HG03575 (cell line): ENCODE measurements around the gene TNK1.
A peak's percentile ranks its signal among the peaks of the same experiment; 100 is the strongest.

ENCODE experiments used
- ATAC-seq: cut with Tn5 transposase; IDR thresholded peaks from one replicate; pipeline ENCODE4 v1.9.1; 2021; ENCODE audit not compliant: unreplicated experiment, insufficient number of reproducible peaks, low FRiP score; ENCODE audit errors: extremely low read depth

Gene TNK1

DNA sequence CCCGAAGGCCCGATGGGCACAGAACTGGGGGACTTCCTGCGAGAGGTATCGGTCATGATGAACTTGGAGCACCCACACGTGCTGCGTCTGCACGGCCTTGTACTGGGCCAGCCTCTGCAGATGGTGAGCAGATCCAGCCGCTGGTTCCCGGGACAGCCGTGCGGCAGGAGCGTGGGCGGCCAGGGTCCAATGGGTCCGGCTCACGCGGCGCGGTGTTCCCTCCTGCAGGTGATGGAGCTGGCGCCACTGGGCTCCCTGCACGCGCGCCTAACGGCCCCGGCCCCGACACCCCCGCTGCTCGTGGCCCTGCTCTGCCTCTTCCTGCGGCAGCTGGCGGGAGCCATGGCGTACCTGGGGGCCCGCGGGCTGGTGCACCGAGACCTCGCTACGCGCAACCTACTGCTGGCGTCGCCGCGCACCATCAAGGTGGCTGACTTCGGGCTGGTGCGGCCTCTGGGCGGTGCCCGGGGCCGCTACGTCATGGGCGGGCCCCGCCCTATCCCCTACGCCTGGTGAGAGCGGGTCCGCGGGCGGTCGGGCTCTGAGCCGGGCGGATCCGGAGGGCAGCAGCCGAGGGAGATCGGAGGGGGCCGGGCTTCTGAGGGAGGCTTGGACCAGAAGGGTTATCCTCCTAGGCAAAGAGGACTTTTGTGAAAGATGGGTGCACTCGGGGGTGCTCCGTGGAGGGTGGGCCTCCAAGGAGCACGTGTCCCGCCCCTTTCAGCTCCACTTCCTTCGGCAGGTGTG, 3.0 kb downstream of the TNK1 start:
- ATAC-seq, result no peak

DNA sequence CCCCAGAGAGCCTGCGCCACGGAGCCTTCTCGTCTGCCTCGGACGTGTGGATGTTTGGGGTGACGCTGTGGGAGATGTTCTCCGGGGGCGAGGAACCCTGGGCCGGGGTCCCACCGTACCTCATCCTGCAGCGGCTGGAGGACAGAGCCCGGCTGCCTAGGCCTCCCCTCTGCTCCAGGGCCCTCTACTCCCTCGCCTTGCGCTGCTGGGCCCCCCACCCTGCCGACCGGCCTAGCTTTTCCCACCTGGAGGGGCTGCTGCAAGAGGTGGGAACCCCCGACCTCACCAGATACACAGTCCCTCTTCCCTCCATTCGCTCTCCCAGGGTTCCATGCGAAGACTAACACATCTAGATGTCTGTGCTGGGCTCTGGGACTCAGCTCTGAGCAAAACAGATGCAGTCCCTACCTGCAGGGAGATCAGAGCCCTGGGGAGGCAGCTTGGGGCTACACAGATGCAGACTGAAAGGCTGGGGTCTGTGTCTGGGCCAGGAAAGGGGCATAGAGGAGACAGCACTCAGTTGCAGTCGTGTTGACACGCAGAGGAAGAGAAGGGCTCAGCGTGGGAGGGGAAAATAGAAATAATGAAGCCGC, 3.7 kb downstream of the TNK1 start:
- no peak for ATAC-seq

DNA sequence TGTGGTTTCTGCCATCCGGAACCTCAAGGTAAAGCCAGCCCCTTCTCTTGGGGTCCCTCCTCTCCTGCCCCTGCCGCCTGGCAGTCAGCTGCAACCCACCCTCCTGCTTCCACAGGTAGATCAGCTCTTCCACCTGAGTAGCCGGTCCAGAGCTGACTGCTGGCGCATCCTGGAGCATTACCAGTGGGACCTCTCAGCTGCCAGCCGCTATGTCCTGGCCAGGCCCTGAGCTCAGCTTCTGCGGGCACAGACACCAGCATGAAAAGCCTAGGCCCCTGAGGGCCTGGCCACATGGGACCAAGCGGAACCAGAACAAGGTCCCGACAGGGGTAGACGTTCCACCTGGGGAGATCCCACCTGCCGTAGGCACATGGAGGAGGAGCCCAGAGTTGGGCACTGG, 8.0 kb downstream of the TNK1 start:
- no peak for ATAC-seq

DNA sequence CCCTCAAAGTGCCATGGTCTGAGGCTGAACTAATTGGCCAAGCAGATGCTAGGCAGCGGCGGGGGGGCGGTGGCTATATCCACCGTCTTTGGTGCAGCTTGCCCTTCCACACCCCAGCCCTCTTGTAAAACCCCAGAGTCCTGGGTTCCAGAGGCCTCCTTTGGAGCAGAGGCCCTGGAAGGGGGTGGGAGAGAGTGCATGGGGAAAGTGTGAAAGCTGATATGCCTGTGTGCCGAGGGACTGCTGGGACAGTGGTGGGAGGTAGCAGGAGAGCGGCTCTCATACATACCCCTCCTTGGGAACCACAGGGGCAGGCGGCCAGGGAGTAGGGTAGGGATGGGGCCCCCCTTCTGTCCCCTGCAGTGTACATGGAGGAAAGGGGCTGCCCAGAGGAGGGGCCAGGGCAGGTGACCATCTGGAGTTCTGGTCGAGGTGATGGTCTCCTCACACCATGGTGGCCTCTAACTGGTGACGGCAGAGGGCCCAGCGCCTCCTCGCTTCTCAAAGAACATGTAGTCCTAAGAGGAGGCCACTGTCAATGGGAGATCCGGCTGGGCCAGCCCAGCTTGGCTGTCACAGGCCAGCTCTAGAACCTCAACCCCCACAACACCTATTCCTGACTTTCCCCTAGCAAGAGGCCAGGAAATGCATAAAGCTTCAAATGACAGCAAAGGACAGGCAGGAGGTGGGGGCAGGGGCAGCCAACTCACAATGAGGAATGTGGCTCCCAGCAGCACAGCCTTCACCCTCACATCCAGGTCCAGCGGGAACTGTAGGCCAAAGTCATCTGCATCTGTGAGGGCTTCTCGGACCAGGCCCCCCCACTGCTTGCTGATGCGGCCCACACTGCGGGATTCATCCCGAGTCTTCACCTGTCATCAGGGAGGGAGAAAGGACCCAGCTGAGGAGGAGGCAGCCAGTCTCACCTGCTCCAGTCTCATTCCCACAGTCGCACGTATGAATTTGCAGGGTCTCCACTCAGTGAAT, 9.3 kb downstream of the TNK1 start:
- ATAC-seq, result no peak

DNA sequence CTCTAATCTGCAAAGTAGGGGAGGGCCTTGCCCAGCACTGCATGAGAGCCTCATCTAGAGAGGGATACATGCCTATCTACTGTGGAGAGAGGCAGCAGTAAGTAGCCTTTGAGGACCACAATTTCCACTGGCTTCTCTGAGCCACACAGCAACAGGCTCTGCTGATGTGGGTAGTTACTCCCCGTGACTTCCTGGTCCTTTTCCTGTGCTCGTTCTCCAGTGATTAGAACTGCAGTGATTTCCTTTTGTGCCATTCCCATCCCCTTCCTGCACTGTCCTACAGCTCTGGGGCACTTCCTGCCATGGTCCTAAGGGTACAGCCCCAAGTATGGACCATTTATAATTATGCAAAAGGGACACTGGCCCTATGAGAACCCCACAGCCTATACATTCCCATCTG, 10.4 kb downstream of the TNK1 start:
- no peak for ATAC-seq

DNA sequence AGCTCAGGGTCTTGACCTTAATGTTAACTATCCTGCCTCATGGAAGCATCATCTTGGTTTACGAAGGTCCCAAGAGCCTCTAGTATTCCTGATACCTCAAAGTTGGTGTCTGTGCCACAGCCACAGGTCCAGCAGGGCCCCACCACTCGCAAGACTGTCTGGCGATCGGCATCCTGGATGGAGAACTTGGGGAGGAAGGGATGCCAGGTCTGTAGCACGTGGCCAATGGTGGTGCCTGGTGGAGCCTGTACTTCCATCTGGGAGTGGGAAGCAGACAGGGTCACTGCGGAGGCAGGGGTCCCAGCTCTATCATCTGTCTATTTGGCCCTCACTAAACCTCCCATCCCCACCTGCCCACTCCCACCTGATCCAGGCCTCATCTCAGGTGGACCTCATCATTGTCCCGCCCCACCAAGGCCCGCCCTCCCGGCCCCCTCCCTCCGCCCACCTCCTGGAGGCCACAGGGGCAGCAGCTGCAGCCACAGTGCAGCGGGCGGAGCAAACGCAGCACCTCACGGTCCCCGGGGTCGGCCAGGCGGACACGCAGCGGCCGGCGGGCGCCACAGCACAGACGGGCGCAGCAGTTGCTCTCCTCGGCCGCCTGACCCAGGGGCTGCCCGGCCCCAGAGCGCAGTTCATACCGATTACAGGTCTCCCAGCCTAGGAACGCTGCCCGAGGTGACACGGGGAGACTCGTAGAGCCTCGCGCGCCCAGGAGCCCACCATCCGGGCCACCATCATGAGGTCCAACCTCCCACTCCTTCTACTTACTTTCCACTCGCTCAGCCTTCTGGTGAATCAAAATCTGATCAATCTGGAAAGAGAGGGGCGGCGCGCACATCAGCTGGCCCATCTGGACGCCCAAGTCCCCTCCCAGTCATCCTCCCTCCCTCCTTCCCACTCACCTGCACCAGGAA, 12.1 kb downstream of the TNK1 start:
- ATAC-seq, result no peak

DNA sequence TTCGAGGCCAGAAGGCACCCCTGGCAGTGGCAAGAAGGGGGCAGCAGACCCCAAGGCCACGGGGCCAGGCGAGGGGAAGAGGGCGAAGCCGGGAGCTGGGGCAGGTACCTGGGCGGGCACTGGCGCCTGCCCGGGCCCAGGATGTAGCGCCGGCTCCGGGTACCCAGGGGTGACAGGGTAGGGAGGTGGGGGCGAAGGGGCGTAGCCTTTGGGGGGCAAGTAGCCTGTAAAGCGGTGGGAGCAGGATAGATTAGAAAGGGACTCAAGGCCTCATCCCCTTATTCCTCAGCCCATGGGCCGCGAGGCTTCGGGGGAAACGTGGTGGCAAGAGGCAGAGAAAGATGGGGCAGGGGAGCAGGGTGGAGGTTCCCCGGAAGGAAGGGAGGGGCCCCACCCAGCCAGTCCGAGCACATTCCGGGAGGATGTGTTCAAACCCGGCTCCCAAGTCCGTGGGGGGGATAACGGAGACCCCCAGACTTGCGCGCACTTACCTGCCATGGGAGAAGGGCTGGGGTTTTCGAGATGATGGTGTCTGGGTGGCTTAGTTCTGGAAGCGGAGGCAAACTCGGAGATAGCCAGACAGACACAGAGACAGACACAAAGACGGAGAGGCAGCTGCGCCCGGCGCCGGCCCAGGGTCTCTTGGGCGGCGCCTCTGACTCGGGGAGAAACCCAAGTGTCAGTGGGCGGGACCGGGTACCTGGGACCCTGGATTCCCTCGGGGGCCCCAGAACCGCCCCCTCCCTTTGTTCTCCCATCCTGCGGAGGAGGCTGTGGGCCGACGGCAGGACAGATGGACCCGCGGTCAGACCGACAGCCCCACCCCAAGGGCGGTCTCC, 12.9 kb downstream of the TNK1 start:
- ATAC-seq, result no peak

DNA sequence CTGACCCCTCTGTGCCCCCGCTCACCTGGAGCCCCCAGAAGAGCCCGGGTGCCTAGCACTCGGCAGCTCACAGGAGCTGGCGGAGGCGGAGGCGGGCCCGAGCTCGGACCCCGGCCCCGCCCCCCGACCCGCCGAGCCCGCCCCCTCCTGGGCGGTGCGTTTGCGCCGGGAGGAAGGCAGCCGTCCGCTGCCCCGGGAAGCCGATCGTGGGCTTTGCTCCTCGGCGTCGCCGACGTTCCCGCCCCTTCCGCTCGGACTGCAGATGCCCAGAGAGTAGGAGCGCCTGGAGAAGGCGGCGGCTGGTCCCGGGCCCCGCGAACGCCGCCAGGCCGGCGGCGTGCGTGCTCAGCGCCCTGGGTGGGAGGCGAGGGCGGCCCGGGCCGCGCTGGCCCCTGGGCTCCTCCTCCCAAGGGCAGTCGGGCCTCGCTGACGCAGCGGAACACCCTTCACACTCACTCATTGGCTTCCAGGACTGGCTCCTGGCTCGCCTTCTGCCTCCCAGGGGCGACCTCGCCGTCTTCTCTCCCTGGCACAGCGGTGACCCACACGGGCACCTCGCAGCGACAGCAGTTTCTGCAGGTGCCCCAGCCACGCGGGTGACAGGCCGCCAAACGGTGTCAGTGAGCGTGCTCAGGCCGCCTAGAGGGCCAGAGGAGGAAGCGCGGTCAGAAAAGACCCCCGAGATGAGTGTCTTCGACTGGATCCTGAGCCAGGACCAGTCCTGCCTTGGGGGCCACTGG, 13.7 kb downstream of the TNK1 start, which contains the start of gene PLSCR3:
TSS of gene PLSCR3 (minus strand) at position 74 of the 740 bp plus-strand sequence. CDS start 415 bp downstream, outside the sequence.
- ATAC-seq, result no peak

DNA sequence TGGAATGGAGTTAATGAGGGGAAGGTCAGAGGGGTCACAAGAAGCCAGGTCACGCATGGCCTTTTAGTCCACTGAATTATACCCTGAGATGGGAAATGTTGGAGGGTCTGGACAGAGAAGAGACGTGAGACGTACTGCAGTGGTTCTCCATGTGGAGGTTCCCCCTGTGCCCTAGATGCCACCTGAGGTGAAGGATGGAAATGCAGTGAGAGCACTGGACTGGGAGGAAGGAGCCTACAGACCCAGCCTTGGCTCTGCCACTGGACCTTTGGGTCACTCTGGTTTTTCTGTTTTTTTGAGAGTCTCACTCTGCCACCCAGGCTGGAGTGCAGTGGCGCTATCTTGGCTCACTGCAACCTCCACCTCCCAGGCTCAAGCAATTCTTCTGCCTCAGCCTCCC, 15.3 kb downstream of the TNK1 start:
- no peak for ATAC-seq

DNA sequence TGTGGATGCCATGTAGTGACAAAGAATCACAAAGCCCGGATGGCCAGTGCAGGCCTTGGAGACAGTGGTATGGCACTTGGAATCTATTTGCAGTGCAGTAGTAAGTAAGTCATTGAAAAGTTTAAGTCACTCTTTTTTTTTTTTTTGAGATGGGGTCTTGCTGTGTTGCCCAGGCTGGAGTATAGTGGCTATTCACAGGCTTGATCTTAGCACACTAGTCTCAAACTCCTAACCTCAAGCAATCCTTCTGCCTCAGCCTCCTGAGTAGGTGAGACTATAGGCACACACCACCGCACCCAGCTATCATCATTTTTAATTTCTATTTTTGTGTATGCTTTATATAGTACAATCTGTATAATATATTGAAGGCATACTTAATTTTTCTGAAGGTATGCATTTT, 17.7 kb downstream of the TNK1 start:
- no peak for ATAC-seq

DNA sequence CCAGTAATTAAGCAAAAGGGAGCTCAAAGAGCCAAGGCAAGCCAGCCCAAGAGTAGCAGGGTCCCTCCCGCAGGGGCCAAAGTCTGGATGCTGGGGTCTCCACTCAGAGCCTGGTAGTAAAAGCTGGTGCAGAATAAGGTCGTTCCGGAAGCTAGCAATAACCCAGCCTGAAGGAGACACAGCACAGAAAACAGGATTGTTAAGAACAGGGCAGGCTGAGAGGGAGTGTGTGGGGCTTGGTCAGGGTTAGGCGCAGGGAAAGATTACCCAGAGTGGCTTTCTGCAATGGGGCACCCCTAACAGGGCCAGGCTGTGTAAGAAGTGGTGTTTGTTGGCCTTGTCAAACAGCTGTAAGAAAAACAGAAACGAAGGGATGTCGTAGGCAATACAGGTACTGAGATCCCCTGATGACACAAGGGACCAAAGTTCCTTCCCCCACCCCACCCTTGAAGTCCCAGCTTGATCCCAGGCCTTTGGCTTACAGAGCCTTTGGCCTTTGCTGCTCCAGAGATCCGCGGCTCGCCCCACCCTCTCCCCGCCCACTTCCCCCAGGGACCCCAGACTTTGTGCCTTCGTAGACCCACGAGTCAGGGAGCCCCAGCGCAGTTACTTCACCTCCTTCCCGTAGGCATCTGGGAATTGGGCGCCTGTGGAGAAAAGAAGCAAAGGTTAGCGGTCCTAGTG, 22.3 kb downstream of the TNK1 start:
- ATAC-seq, result no peak

DNA sequence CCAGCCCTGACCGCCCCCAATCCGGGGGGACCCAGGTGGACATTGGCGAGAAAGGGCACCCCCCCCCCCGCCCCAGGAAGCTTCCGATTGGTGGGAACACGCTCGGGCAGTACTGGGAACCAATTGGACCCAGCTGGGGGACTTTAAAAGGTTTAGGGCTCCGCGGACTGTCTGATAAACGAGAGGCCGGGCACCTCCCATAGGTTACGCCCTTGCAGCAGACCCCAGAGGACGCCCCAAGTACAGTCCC, 22.8 kb downstream of the TNK1 start:
- ATAC-seq, result peak; percentile 16

DNA sequence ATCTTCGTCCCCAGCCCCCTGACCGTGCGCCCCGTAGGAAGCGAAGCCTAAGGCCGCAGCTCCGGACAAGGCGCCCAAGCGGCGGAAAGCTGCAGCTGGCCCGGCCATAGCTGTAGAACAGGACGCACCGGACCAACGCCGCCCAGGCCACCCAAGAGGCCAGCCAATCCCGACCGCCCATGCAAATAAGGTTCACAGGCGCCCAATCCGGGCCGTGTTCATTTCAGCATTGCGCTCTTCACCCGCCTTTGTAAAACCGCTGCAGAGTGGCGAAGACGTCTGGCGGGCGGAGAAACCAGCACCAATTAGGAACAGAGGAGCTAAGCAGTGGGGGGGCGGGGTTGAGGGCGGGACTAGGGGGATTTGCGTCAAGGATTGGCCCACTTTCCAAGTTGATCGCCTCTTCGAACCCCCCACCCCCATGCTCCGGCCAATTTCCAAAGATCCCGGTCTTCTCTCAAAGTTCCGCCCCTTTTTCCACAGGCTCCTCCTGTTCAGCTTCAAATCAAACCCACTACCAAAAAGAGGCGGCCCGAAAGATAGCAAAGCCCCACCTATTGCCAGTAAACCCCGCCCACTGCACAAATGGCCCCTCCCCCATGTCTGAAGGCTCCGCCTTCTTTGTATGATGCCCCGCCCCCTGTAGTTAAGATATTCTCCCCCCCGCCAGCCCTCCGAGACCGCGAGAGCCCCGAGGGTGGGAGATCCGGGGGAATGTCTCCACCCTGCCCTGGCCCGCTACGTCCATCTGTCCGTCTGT, 23.3 kb downstream of the TNK1 start, which contains the start of gene TMEM256:
TSS of gene TMEM256 (minus strand) at position 121 of the 760 bp plus-strand sequence. CDS start at position 108, 13 bp downstream.
- ATAC-seq, result peak; percentile 79

DNA sequence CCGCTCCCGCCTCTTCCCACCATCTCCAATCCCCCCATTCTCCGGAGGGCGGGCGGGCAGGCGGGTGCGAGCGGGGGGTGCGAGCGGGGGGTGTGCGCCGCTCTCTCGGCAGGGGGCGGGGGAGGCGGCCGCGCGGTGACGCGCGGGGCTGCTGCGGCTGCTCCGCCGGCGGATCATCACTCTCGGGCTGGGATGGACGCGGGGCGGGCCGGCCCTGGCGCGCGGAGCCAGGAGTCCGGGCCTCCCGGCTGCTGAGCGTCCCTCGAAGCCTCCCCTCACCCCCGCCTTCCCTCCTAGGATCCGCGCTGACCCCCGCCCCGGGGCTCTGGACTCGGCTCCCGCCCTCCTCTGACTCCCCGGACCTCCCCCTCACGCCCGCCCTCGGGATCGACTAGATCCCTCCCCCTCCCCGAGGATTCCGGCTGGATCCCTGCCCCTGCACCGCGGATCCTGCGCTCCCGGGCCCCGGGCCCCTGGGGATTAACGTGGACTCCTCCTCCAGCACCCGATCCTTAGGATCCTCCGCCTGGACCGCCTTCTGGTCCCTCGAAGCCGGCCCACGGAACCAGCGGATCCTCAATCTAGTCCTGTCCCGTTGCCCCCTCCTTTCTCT, 24.0 kb downstream of the TNK1 start:
- ATAC-seq, result no peak

DNA sequence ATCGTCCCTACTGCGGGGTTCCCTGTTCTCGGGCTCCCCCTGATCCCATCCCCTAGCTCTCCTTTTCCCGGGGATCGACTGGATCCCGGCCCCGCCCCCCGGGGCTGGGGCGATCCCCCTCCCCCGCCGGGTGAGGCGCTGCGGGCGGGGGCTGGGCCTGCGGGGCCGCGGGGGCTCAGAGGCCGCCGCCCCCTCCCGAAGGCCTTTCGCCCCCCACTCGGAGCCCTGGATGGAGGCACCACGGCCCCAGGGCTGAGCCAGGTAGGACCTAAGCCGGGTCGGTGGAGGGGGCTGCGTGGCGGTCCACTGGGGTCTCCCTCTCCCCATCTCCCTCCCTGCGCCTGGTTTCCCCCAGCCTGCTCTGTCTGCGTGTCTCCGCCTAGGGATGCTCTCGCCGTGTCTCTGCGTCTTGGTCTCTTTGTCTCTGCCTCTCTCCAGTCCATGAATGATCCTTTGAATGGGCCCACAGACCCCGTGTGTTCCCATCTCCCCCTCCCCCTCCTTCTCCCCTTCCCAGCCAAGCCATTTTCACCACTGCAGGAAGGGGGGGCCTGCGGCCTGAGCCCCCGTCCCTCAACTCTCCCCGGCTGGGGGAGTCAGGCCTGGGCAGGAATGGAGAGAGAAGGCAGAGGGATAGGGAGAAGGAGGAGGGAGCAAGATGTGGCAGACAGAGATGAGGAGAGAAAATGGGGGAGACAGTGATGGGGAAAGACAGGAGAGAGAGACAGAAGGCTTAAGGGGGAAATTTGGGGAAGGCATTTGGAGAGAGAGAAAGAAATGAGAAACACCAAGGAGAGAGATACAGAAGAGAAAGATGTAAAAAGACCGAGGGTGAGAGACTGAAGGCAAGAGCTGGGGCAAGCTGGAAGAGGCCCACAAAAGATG, 24.7 kb downstream of the TNK1 start:
- no peak for ATAC-seq
